Measurements from ENCODE around the gene LARP4B.
"Not testable (repeated sequence)": the region's sequence is repeated elsewhere in the genome, so short reads cannot be mapped to it uniquely, and the experiment has no call there.

DNA sequence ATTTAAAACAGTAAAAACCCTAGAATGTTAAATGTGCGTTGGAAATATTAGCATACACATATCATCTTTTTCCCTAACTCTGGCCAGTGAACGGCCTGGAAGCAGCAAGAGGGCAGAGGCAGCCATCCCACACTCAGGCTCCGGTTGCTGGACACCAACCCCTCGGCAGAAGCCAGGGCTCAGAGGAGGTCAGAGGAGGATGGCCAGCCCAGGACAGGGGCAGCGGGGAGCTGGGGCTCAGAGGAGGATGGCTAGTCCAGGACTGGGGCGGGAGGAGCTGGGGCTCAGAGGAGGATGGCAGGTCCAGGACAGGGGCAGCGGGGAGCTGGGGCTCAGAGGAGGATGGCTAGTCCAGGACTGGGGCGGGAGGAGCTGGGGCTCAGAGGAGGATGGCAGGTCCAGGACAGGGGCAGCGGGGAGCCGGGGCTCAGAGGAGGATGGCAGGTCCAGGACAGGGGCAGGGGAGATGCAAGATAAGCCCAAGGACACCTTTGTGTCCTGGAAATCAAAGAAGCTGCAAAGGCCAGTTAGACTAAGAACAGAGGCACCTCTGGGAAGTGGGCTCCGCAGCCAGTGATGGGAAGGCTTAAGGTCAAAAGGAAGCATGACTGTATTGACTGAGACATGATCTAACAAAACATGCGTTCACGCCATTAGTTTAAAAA, 161.3 kb downstream of the LARP4B start:
- TF ChIP-seq, protein P1, sequence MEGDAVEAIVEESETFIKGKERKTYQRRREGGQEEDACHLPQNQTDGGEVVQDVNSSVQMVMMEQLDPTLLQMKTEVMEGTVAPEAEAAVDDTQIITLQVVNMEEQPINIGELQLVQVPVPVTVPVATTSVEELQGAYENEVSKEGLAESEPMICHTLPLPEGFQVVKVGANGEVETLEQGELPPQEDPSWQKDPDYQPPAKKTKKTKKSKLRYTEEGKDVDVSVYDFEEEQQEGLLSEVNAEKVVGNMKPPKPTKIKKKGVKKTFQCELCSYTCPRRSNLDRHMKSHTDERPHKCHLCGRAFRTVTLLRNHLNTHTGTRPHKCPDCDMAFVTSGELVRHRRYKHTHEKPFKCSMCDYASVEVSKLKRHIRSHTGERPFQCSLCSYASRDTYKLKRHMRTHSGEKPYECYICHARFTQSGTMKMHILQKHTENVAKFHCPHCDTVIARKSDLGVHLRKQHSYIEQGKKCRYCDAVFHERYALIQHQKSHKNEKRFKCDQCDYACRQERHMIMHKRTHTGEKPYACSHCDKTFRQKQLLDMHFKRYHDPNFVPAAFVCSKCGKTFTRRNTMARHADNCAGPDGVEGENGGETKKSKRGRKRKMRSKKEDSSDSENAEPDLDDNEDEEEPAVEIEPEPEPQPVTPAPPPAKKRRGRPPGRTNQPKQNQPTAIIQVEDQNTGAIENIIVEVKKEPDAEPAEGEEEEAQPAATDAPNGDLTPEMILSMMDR (conservative IDR thresholded peaks at IDR 0.05; ENCODE audit: low read depth in 2 of 2): not testable (repeated sequence)
- TF ChIP-seq EZH2 (IDR thresholded peaks at IDR 0.05; ENCODE audit: low read depth, unreplicated experiment); EZH2phosphoT487 (IDR thresholded peaks at IDR 0.05; ENCODE audit: unreplicated experiment); NANOG (IDR thresholded peaks at IDR 0.05; ENCODE audit: borderline replicate concordance); POLR2AphosphoS5 (IDR thresholded peaks at IDR 0.05; ENCODE audit: low read depth); CREB1 (CRISPR knock-in tag; IDR thresholded peaks at IDR 0.05; ENCODE audit: low read depth); ZNF331 (CRISPR knock-in tag; IDR thresholded peaks at IDR 0.05; ENCODE audit: low read depth); JUNB (IDR thresholded peaks at IDR 0.05; ENCODE audit: unreplicated experiment): not testable (repeated sequence)
- TF ChIP-seq, protein P2, sequence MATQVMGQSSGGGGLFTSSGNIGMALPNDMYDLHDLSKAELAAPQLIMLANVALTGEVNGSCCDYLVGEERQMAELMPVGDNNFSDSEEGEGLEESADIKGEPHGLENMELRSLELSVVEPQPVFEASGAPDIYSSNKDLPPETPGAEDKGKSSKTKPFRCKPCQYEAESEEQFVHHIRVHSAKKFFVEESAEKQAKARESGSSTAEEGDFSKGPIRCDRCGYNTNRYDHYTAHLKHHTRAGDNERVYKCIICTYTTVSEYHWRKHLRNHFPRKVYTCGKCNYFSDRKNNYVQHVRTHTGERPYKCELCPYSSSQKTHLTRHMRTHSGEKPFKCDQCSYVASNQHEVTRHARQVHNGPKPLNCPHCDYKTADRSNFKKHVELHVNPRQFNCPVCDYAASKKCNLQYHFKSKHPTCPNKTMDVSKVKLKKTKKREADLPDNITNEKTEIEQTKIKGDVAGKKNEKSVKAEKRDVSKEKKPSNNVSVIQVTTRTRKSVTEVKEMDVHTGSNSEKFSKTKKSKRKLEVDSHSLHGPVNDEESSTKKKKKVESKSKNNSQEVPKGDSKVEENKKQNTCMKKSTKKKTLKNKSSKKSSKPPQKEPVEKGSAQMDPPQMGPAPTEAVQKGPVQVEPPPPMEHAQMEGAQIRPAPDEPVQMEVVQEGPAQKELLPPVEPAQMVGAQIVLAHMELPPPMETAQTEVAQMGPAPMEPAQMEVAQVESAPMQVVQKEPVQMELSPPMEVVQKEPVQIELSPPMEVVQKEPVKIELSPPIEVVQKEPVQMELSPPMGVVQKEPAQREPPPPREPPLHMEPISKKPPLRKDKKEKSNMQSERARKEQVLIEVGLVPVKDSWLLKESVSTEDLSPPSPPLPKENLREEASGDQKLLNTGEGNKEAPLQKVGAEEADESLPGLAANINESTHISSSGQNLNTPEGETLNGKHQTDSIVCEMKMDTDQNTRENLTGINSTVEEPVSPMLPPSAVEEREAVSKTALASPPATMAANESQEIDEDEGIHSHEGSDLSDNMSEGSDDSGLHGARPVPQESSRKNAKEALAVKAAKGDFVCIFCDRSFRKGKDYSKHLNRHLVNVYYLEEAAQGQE (IDR thresholded peaks at IDR 0.05; ENCODE audit: unreplicated experiment): not testable (repeated sequence)
